ACC112 (cell line): Measurements from ENCODE around the gene C16orf54.
"Not testable (repeated sequence)": the region's sequence is repeated elsewhere in the genome, so short reads cannot be mapped to it uniquely, and the experiment has no call there.

Experiments used
- H2AFZ ChIP-seq: fragments of 200-600 bp; sonication (generic); one replicate; pipeline ENCODE4 v1.6.0; 2017; ENCODE audit warnings: antibody characterized with exemption, low read length; ENCODE audit not compliant: unreplicated experiment
- H3K27ac ChIP-seq: fragments of 200-600 bp; sonication (generic); 2 replicates; pipeline ENCODE4 v1.5.1; 2014; ENCODE audit warnings: low read depth, mild to moderate bottlenecking, antibody characterized with exemption, low read length, moderate library complexity
- H3K27me3 ChIP-seq: fragments of 200-600 bp; sonication (generic); 2 replicates; pipeline ENCODE4 v1.6.1; 2014; ENCODE audit warnings: mild to moderate bottlenecking, antibody characterized with exemption, low read length, moderate library complexity, mixed read lengths; ENCODE audit not compliant: insufficient read depth
- H3K36me3 ChIP-seq: fragments of 200-600 bp; sonication (generic); 2 replicates; pipeline ENCODE4 v1.6.1; 2016; ENCODE audit warnings: mild to moderate bottlenecking, antibody characterized with exemption, low read length, moderate library complexity, mixed read lengths; ENCODE audit not compliant: insufficient read depth
- H3K4me1 ChIP-seq: fragments of 200-600 bp; sonication (generic); one replicate; pipeline ENCODE4 v1.6.1; 2016; ENCODE audit warnings: low read length, mixed read lengths; ENCODE audit not compliant: insufficient read depth, unreplicated experiment, control insufficient read depth
- H3K4me3 ChIP-seq: fragments of 200-600 bp; sonication (generic); 2 replicates; pipeline ENCODE4 v1.5.1; 2014; ENCODE audit warnings: mild to moderate bottlenecking, low read depth, low read length
- H3K79me2 ChIP-seq: fragments of 200-600 bp; sonication (generic); one replicate; pipeline ENCODE4 v1.6.0; 2016; ENCODE audit warnings: low read length; ENCODE audit not compliant: control insufficient read depth, unreplicated experiment, insufficient read depth

C16orf54 gene

DNA sequence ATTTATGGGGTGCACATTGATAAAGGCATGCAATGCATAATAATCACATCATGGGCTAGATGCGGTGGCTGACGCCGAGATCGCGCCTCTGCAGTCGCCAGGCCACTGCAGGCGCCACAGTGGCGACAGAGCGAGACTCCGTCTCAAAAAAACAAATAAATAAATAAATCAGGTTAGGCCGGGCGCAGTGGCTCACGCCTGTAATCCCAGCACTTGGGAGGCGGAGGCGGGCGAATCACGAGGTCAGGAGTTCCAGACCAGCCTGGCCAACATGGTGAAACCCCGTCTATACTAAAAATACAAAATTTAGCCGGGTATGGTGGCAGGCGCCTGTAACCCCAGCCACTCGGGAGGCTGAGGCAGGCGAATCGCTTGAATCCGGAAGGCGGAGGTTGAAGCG is 53.2 kb downstream of the C16orf54 start:
- H3K36me3 ChIP-seq, H3K4me3 ChIP-seq, H2AFZ ChIP-seq, H3K27me3 ChIP-seq, H3K27ac ChIP-seq, H3K79me2 ChIP-seq, H3K4me1 ChIP-seq: not testable (repeated sequence)
